Activated T-helper 2 cell treated with anti-CD3 and anti-CD28 coated beads, Interferon-gamma antibody, Interleukin-2, Interleukin-4, amounts not matched to agents 10 μg/mL and 5 μg/mL and 100 μg/mL, durations not matched to agents 14 hours and 24 hours and 36 hours (primary cell): ENCODE results near the gene RAB6B. TPM values are rescaled to one million over a fixed set of nuclear protein-coding genes. Genes with fewer than 3 reads are reported as not detected.

Experiments used
- DNase-seq: peaks from one replicate; pipeline ENCODE4 v3.0.0; 2021; ENCODE audit warnings: low spot score
- H3K27ac Mint-ChIP-seq: one replicate; pipeline ENCODE4 v1.8.0; 2021; ENCODE audit warnings: mixed read lengths
- H3K27me3 Mint-ChIP-seq: one replicate; pipeline ENCODE4 v1.8.0; 2021; ENCODE audit warnings: low read depth, mixed read lengths
- H3K36me3 Mint-ChIP-seq: one replicate; pipeline ENCODE4 v1.8.0; 2021; ENCODE audit warnings: low read depth, mixed read lengths
- H3K4me1 Mint-ChIP-seq: one replicate; pipeline ENCODE4 v1.8.0; 2021; ENCODE audit warnings: low read depth, mixed read lengths
- H3K4me3 Mint-ChIP-seq: one replicate; pipeline ENCODE4 v1.8.0; 2021; ENCODE audit warnings: low read depth, mild to moderate bottlenecking, moderate library complexity, mixed read lengths
- H3K9me3 Mint-ChIP-seq: one replicate; pipeline ENCODE4 v1.8.0; 2021; ENCODE audit warnings: mixed read lengths
- intact Hi-C: fragments of 100-400 bp; cut with micrococcal nuclease; formaldehyde crosslinking; loops from one replicate; pipeline ENCODE4 v1.15.1; 2023
- total RNA-seq: library from RNA; stranded (reverse); gene quantifications from 2 replicates; pipeline ENCODE4 v1.2.3, GENCODE V29; 2022

The RAB6B gene
- total RNA-seq, 1 donor from 2014 or later, result 7.6 TPM

DNA sequence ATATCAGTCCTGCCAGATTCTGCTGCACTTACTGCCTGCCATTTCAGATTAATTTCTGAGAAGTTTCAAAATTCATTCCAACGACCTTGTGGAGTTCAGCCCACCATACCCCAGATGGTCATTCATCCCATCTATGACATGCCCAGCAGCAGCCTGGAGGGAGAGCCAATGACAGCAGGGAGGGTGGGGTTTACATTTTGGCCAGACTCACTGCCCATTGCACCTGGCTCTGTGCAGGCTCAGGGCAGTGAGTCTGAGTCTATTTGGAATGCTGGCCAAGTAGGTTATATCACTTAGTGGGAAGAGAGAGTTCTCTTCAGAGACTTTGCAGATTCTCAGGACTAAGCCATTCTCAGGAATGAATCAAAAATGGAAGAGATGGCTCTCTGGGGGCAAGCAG lies 68.5 kb downstream of the RAB6B start:
- no peak for DNase-seq
- H3K9me3 Mint-ChIP-seq, result no peaks in the 10 kb centered on the region
- H3K36me3 Mint-ChIP-seq, result peaks cover 31% of the 10 kb centered on the region
- H3K27ac Mint-ChIP-seq, result no peak overlapping the region
- intact Hi-C loops, result no loop called here
- H3K27me3 Mint-ChIP-seq, result no peaks in the 10 kb centered on the region
- no peak overlapping the region for H3K4me3 Mint-ChIP-seq
- no peaks in the 10 kb centered on the region for H3K4me1 Mint-ChIP-seq

DNA sequence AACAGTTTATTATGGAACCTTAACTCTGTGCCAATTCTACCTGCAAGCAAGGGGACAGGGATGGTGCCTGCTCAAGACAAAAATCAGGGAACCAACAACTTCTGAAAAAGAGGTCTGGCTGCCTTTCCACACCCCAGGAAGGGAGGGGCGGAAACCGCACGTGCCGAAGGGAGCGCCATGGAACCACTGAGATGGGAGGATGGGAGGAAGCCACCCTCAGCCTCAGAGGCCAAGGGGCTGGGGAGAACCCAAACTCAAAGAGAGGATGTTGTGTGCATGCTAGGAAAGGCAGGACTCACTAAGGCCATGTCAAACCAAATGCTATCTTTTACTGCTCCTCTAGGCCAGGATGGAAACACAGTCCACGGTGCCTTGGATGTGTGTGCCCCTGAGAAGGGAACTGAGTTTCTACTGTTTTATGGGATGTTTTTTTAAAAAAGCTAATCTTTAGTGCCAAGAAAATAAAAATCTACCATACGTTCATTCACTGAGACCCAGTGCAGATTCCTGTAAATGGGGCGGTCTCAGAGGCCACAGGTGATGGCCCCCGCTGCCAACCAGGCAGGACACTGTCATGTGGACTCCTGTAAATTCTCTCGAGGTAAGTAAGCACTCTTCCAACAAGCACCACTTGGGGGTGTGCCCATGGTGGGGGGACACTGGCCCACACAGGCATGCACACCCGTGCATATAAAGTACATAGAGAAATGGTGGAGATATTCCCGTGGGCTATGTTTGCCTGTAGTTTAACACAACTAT lies 69.5 kb downstream of the RAB6B start:
- Mint-ChIP-seq H3K4me1 (no peaks in the 10 kb centered on the region), H3K27ac (no peak overlapping the region), H3K36me3 (peaks cover 39% of the 10 kb centered on the region), H3K4me3 (no peak overlapping the region), H3K9me3 (no peaks in the 10 kb centered on the region), H3K27me3 (no peaks in the 10 kb centered on the region)
- DNase-seq, result no peak
- intact Hi-C loops, result no loop called here

DNA sequence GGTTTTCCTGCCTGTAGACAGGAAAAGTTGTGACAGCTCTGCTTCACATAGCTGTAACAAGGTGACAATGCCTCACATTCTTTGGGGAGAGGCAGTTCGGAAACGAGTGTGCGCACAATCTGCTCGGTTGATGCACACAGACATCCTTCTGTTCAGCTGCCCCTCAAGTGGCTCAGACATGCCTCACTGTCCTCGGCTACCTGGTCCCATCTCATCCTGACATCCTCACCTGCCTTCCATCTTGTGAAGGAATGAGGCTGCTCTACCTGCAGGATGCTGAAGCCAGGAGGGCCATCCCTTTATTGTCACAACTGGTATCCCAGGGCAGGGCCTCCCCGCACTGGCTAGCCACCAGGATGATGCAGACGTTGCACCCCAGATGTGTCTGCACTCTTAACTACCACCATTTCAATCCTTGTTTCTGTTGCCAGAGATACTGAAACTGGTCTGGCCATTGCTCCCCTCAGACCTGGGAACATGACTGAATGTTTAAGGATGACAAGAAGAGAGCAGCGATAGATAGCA lies 70.7 kb downstream of the RAB6B start:
- H3K9me3 Mint-ChIP-seq, result no peaks in the 10 kb centered on the region
- no peak overlapping the region for H3K27ac Mint-ChIP-seq
- H3K4me1 Mint-ChIP-seq, result no peaks in the 10 kb centered on the region
- intact Hi-C loops, result no loop called here
- peaks cover 51% of the 10 kb centered on the region for H3K36me3 Mint-ChIP-seq
- DNase-seq, result no peak
- no peak overlapping the region for H3K4me3 Mint-ChIP-seq
- no peaks in the 10 kb centered on the region for H3K27me3 Mint-ChIP-seq

DNA sequence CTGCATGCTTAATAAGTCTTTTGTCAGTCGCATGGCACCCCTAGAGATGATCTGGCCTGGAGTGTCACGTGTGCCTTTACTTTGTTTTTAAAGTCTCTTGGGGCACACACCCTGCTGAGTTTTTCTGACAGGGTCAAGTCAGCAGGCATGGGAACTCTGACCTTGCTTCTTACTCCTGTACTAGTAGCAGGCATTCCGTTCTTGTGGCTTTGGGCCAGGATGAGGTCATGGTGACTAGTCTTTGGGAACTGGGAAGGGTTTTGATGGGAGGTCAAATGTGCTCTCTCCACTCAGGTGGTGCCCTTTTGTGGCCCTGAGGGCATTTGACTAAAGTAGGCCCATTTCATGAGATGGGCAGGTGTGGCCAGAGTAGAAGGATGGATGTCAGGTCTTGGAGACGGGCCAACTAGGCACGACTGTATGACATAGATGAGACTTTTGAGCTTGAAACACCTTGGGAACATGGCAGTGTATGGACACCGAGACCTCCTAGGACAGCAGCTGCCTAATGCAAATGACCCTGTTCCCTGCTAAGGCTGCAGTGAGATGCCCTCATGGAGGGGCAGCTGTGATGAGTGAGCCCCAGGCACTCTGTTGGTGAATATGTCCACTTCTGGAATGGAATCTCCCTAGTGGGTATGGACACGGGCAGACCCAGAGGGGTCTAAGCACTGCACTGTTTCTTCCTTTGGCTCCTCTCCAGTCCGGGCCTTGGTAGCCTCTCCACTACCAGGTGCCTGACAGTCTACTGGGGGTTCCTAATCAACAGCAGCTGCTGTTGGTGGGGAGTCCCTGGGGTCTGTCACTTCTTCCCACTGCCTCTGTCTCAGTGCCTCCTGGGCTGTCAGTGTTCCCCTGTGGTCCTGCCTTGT lies 73.7 kb downstream of the RAB6B start:
- no peak overlapping the region for H3K27ac Mint-ChIP-seq
- H3K9me3 Mint-ChIP-seq, result no peaks in the 10 kb centered on the region
- H3K27me3 Mint-ChIP-seq, result no peaks in the 10 kb centered on the region
- intact Hi-C loops, result no loop called here
- H3K4me3 Mint-ChIP-seq, result no peak overlapping the region
- no peak for DNase-seq
- H3K36me3 Mint-ChIP-seq, result peaks cover 73% of the 10 kb centered on the region
- peaks cover 3% of the 10 kb centered on the region for H3K4me1 Mint-ChIP-seq

DNA sequence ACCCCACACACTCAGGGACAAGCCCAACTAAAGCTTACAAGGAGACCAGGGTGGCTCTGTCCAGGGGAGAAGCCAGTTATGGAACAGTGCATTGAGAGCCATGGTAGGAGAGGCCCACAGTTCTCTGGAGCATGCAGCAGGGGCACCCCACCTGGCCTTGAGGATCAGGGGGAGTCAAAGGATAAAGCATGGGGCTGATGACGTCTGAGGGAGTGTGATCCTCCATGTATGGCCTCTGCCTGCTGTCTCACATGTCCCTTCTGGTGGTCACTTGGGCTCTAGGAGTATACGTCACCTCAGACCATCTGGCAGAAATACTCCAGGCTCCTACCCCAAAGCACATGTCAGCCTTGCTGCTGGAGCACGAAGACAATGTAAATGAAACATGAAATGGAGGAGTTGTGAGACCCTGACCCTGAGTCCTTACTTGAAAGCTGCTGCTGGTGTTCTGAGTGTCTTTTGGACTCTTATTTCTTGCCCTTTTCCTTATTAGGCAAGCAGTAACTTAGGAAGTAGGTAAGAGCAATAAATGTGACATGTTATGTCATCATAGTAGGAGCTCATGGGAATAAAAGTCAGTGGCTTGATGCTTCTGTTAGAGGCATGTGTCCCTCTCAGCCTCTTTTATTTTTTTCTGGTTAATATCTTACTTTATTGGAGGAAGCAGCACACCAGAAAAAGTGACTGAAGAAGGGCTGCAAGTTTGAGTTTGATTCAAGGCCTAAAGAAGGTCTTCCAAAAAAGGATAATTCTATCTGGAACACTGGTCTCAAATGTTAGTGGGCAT lies 74.6 kb downstream of the RAB6B start:
- H3K27ac Mint-ChIP-seq, result no peak overlapping the region
- H3K27me3 Mint-ChIP-seq, result no peaks in the 10 kb centered on the region
- H3K4me1 Mint-ChIP-seq, result peaks cover 3% of the 10 kb centered on the region
- H3K4me3 Mint-ChIP-seq, result no peak overlapping the region
- H3K36me3 Mint-ChIP-seq, result peaks cover 73% of the 10 kb centered on the region
- DNase-seq, result no peak
- intact Hi-C loops, result no loop called here
- H3K9me3 Mint-ChIP-seq, result no peaks in the 10 kb centered on the region

DNA sequence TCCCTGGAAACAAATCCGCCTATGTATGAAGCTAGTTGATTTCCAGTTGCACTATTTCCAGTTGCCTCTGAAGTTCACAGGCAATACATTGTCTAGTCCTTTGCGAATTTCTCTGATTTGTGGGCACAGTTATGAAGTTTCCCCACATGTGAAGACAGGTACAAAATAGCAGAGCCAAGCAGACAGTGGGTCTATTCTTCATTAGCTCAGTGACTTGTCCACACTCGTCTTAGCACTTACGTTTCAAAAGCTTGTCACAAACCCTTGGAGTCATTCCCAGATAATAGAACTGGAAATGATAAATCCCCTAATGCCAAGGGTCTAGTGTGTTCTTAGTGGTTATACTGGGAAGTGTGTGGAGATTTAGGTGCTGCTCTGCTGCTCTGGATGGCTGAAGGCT lies 75.6 kb downstream of the RAB6B start:
- H3K27me3 Mint-ChIP-seq, result no peaks in the 10 kb centered on the region
- peaks cover 4% of the 10 kb centered on the region for H3K4me1 Mint-ChIP-seq
- H3K27ac Mint-ChIP-seq, result no peak overlapping the region
- no peak overlapping the region for H3K4me3 Mint-ChIP-seq
- no peak for DNase-seq
- no peaks in the 10 kb centered on the region for H3K9me3 Mint-ChIP-seq
- H3K36me3 Mint-ChIP-seq, result peaks cover 75% of the 10 kb centered on the region
- intact Hi-C loops, result no loop called here

DNA sequence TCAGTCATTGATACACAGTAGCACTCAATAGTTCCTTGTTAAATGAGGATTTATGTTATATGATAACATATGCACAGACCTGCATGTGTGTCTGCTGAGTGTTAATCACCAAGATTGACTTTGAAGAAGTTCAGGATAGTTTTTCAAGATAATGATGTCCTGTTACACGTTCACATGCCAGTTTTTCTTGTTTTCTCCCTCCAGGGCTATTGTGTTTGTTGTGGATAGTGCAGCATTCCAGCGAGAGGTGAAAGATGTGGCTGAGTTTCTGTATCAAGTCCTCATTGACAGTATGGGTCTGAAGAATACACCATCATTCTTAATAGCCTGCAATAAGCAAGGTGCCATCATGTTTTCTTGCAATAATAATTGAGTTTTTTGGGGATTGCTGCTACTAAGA lies 80.3 kb downstream of the RAB6B start:
- H3K4me1 Mint-ChIP-seq, result peaks cover 9% of the 10 kb centered on the region
- H3K27me3 Mint-ChIP-seq, result no peaks in the 10 kb centered on the region
- peaks cover 72% of the 10 kb centered on the region for H3K36me3 Mint-ChIP-seq
- H3K27ac Mint-ChIP-seq, result no peak overlapping the region
- no peak overlapping the region for H3K4me3 Mint-ChIP-seq
- no peak for DNase-seq
- no peaks in the 10 kb centered on the region for H3K9me3 Mint-ChIP-seq
- intact Hi-C loops, result no loop called here

DNA sequence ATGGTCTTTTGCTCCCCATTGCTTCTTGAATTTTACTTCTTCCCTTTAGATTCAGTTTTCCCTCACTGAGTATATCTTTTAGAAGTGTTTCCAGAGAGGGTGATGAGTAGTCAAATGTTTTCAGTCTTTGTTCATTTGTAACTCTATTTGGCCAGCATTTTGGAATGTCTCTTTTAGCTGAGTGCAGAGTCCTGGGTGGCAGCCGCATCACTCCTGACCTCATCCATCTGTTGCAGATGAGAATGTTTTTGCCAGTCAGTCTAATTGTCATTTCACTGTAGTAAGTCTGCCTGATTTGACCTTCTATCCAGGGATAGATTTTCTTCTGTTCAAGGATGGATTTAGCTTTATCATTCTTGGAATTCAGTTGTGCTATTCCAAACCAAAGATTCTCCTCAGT lies 82.8 kb downstream of the RAB6B start:
- Mint-ChIP-seq H3K36me3 (peaks cover 73% of the 10 kb centered on the region), H3K9me3 (no peaks in the 10 kb centered on the region), H3K27ac (no peak overlapping the region), H3K4me3 (no peak overlapping the region), H3K4me1 (peaks cover 9% of the 10 kb centered on the region), H3K27me3 (no peaks in the 10 kb centered on the region)
- intact Hi-C loops, result no loop called here
- no peak for DNase-seq

DNA sequence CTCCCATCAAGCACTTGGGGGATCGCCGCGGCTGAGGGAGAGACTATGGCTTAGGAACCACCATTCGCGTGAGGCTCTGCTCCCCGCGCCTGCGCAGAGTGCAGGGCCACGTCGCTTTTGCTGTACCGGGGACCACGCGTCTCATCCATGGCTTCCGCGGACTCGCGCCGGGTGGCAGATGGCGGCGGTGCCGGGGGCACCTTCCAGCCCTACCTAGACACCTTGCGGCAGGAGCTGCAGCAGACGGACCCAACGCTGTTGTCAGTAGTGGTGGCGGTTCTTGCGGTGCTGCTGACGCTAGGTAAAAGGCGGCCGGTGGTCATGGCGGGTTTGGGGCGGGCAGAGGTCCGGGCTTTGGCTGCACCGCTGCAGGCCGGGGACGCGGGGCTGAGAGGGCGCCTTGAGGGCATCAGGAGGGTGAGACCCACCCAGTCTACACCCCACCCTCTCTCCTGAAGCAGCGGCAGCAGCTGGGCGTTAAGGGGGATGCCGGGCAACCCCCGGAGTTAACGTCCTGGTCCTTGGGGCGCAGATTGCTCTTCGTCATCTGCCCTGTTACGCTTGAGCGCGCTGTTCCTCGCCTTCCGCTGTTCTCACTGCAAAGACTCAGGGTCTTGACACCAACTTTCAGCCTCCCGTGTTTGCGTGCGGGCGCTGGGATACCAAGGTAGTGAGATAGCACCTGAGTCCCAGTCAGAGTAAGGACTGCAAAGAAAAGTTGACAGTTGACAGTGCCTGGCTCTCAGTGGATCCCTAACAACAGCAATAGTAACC lies 89.8 kb downstream of the RAB6B start, which contains the start of gene SRPRB:
TSS of gene SRPRB (plus strand) at position 114 of the 774 bp plus-strand sequence. CDS start at position 148, 34 bp downstream.
- H3K4me1 Mint-ChIP-seq, result peaks cover 17% of the 10 kb centered on the region
- peak within 1 kb of the TSS; percentile 94 for H3K4me3 Mint-ChIP-seq
- H3K36me3 Mint-ChIP-seq, result peaks cover 39% of the 10 kb centered on the region
- H3K9me3 Mint-ChIP-seq, result no peaks in the 10 kb centered on the region
- H3K27ac Mint-ChIP-seq, result peak within 1 kb of the TSS; percentile 90
- peaks cover 9% of the 10 kb centered on the region for H3K27me3 Mint-ChIP-seq
- DNase-seq, result peak; percentile 94
- intact Hi-C loops, result loop anchor here (1.0 to 10.0 kb wide), 6 partner anchors 144 to 1391 kb away; partner anchors contain the start of genes CDV3, CEP63, DNAJC13 and NPHP3

DNA sequence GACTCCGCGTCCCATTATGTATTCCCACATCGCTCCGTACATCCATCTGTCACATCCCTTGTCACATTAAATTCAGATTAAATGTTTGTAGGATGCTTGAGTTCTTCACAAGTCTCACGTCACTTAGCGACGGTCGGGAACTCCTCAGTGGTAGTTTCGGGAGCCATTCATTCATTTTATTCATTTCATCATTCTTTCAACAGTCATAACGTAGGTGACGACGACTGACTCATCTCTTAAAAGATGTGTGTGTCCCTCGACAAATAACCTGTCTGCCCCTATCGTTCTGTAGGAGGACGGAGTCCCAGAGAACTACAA lies 90.3 kb downstream of the RAB6B start:
- Mint-ChIP-seq H3K27ac (peak overlapping the region; percentile 90), H3K4me3 (peak overlapping the region; percentile 94), H3K36me3 (peaks cover 34% of the 10 kb centered on the region), H3K4me1 (peaks cover 17% of the 10 kb centered on the region), H3K9me3 (no peaks in the 10 kb centered on the region), H3K27me3 (peaks cover 13% of the 10 kb centered on the region)
- intact Hi-C loops, result loop anchor here (1.0 to 10.0 kb wide), 6 partner anchors 143 to 1391 kb away; partner anchors contain the start of genes CDV3, CEP63, DNAJC13 and NPHP3
- no peak for DNase-seq

DNA sequence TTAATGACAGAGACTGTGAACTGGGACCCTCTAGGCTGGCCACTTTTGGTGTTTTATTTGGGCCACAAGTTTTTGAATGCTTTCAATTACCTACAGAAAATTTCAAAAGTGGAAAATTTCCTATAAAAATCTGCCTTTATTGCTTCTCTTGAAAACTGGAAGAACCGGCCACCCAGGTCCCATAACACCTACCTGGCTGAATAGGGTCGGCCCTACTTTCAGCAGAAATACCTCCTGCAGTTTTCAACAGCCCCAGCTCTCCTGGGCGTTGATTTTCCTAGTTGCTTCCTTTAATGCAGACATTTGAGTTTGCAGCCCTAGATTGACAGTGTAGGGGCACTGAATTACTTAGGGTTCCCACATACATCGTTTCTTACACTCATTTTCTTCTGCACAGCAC lies 90.8 kb downstream of the RAB6B start:
- intact Hi-C loops, result loop anchor here (1.0 to 10.0 kb wide), 6 partner anchors 143 to 1390 kb away; partner anchors contain the start of genes CDV3, CEP63, DNAJC13 and NPHP3
- Mint-ChIP-seq H3K27ac (peak overlapping the region; percentile 90), H3K36me3 (peaks cover 30% of the 10 kb centered on the region), H3K4me1 (peaks cover 14% of the 10 kb centered on the region), H3K4me3 (peak overlapping the region; percentile 94), H3K9me3 (no peaks in the 10 kb centered on the region), H3K27me3 (peaks cover 18% of the 10 kb centered on the region)
- no peak for DNase-seq

DNA sequence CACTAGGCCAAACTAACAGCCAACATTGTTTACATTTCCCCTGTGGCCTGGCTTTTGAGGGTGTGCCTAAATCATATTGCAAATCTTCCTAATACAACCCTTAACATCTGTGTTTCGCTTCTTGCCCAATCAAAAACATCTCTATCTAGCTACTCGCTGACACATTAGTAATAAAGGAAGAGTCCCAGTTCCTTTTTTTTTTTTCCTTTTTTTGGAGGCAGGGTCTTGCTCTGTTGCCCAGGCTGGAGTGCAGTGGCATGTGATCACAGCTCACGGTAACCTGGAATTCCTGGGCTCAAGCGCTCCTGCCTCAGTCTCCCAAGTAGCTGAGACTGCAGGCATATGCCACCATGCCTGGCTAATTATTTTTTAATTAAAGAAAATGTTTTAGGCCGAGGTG lies 92.2 kb downstream of the RAB6B start:
- no peak overlapping the region for H3K4me3 Mint-ChIP-seq
- H3K36me3 Mint-ChIP-seq, result peaks cover 21% of the 10 kb centered on the region
- H3K27ac Mint-ChIP-seq, result no peak overlapping the region
- H3K27me3 Mint-ChIP-seq, result peaks cover 23% of the 10 kb centered on the region
- intact Hi-C loops, result loop anchor here (10.0 kb wide), 1 partner anchor 1389 kb away; the partner anchor contains the start of gene DNAJC13
- H3K4me1 Mint-ChIP-seq, result peaks cover 14% of the 10 kb centered on the region
- no peaks in the 10 kb centered on the region for H3K9me3 Mint-ChIP-seq
- no peak for DNase-seq
